NB4 (cell line): Measurements from ENCODE around the gene DTNBP1.

Source experiments
- POLR2A ChIP-seq: IDR thresholded peaks from 2 replicates; pipeline ENCODE4 v1.6.1; 2011; ENCODE audit warnings: mild to moderate bottlenecking; ENCODE audit not compliant: insufficient read length; ENCODE audit errors: extremely low read depth
- TF ChIP-seq, protein P1 (sequence below): IDR thresholded peaks from one replicate; pipeline ENCODE4 v1.5.1; 2012; ENCODE audit warnings: low read depth, low read length

DNA sequence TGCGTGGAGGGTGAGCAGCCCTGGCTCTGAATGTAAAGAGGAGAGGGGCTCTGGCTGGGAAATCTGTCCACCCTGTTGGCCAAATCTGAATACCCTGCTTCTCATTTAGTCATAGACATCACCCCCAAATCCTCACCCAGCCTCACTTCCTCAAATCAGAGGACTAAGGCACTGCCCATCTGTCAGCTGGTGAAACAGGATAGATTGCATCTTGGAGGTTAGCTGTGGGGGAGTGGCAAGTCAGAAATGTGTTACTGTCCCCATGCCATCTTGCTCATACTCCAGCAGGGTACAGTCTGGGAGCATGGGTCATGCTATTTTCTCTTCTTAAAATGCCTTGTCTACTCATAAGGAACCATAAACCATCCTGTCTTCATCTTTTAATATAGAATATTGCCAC is 9.5 kb upstream of the DTNBP1 start:
- TF ChIP-seq, protein P1, sequence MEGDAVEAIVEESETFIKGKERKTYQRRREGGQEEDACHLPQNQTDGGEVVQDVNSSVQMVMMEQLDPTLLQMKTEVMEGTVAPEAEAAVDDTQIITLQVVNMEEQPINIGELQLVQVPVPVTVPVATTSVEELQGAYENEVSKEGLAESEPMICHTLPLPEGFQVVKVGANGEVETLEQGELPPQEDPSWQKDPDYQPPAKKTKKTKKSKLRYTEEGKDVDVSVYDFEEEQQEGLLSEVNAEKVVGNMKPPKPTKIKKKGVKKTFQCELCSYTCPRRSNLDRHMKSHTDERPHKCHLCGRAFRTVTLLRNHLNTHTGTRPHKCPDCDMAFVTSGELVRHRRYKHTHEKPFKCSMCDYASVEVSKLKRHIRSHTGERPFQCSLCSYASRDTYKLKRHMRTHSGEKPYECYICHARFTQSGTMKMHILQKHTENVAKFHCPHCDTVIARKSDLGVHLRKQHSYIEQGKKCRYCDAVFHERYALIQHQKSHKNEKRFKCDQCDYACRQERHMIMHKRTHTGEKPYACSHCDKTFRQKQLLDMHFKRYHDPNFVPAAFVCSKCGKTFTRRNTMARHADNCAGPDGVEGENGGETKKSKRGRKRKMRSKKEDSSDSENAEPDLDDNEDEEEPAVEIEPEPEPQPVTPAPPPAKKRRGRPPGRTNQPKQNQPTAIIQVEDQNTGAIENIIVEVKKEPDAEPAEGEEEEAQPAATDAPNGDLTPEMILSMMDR: no peak
- no peak for TF ChIP-seq POLR2A
